GM10248 (cell line): ENCODE measurements around the gene TMEM120B.
"Not testable (repeated sequence)": the region's sequence is repeated elsewhere in the genome, so short reads cannot be mapped to it uniquely, and the experiment has no call there.

Source experiments
- CTCF ChIA-PET: fragments of 300-600 bp; sonication (Branson Sonifier 250); formaldehyde crosslinking; extraction: SDS; loops from one replicate; lab custom pipeline; 2021; ENCODE audit warnings: antibody characterized with exemption; lab: Yijun Ruan, JAX
- POLR2A ChIA-PET: fragments of 350-650 bp; sonication (Branson Sonifier 250); formaldehyde crosslinking; extraction: SDS; loops from one replicate; lab custom pipeline; 2020; ENCODE audit warnings: antibody characterized with exemption; lab: Yijun Ruan, JAX
- DNase-seq: peaks from one replicate; pipeline ENCODE4 v3.0.0; 2012; ENCODE audit errors: extremely low spot score
- CTCF ChIP-seq: IDR thresholded peaks from 2 replicates; pipeline ENCODE4 v1.5.1; 2012; ENCODE audit warnings: mild to moderate bottlenecking, low read depth; ENCODE audit errors: extremely low read depth, missing control alignments, control extremely low read depth

The TMEM120B gene

GRCh38 chr12:121731473-121731872 lies 18.9 kb downstream of the TMEM120B start:
- no peak for DNase-seq
- CTCF ChIA-PET = no interaction called here
- TF ChIP-seq CTCF = no peak
- POLR2A ChIA-PET = no interaction called here

GRCh38 chr12:121733849-121734248 lies 21.3 kb downstream of the TMEM120B start:
- DNase-seq = no peak
- ChIA-PET CTCF (no interaction called here), POLR2A (no interaction called here)
- TF ChIP-seq CTCF = no peak

- POLR2A ChIA-PET = no interaction called here
Observed at GRCh38 chr12:121738340-121738858, 25.8 kb downstream of the TMEM120B start.

GRCh38 chr12:121740847-121741246 lies 28.3 kb downstream of the TMEM120B start:
- no peak for TF ChIP-seq CTCF
- no peak for DNase-seq
- ChIA-PET CTCF (interaction anchor here (1.6 to 1.9 kb wide), 2 partner anchors 12 to 58 kb away, joined by 3 to 4 read pairs; no protein-coding TSS in a partner anchor), POLR2A (no interaction called here)

More at GRCh38 chr12:121738340-121738858, 25.8 kb downstream of the TMEM120B start:
- TF ChIP-seq CTCF = no peak
- no peak for DNase-seq
- CTCF ChIA-PET = no interaction called here

- ChIA-PET POLR2A (no interaction called here), CTCF (interaction anchor here (1.1 to 1.9 kb wide), 3 partner anchors 11 to 70 kb away, joined by 3 to 4 read pairs (median 3); no protein-coding TSS in a partner anchor)
- TF ChIP-seq CTCF = no peak
- no peak for DNase-seq
Observed at GRCh38 chr12:121741743-121742142, 29.2 kb downstream of the TMEM120B start.

- CTCF ChIA-PET = interaction anchor here (1.2 to 1.7 kb wide), 3 partner anchors 16 to 49 kb away, joined by 3 to 4 read pairs (median 3); no protein-coding TSS in a partner anchor
- DNase-seq, POLR2A ChIA-PET: not testable (repeated sequence)
Observed at GRCh38 chr12:121745545-121745944, 33.0 kb downstream of the TMEM120B start.

- no peak for DNase-seq
- ChIA-PET CTCF (interaction anchor here (2.6 kb wide), 1 partner anchor 46 kb away, joined by 9 read pairs; the partner anchor contains the start of gene RHOF), POLR2A (no interaction called here)
- TF ChIP-seq CTCF = no peak
Observed at GRCh38 chr12:121748218-121748570, 35.6 kb downstream of the TMEM120B start.
